HG03457 (cell line): ENCODE results near the gene ZNF569.
A peak's percentile ranks its signal among the peaks of the same experiment; 100 is the strongest.
"Not testable (repeated sequence)": the region's sequence is repeated elsewhere in the genome, so short reads cannot be mapped to it uniquely, and the experiment has no call there.

Experiments
- ATAC-seq: cut with Tn5 transposase; IDR thresholded peaks from one replicate; pipeline ENCODE4 v1.9.1; 2021; ENCODE audit warnings: moderate number of reproducible peaks; ENCODE audit not compliant: unreplicated experiment

ZNF569 gene

GRCh38 chr19:37466798-37467607 lies at the start of gene ZNF569:
Gene ZNF569, minus strand, starts transcription at chr19:37467444. Its CDS starts 22,523 bp downstream, at chr19:37444921.
- ATAC-seq, result peak; percentile 46

GRCh38 chr19:37513397-37513796 lies 46.2 kb upstream of the ZNF569 start:
- ATAC-seq, result no peak

GRCh38 chr19:37511821-37512220 lies 44.6 kb upstream of the ZNF569 start:
- ATAC-seq, result no peak

- no peak for ATAC-seq
Measured at GRCh38 chr19:37511186-37511585, 43.9 kb upstream of the ZNF569 start.

GRCh38 chr19:37507167-37507464 lies 39.9 kb upstream of the ZNF569 start:
- ATAC-seq, result no peak

GRCh38 chr19:37506387-37507166 lies 39.3 kb upstream of the ZNF569 start, which contains the start of gene ZNF793:
Gene ZNF793, plus strand, starts transcription at chr19:37506939. Its CDS starts 16,501 bp downstream, at chr19:37523440.
- ATAC-seq, result no peak

- ATAC-seq, result no peak
Measured at GRCh38 chr19:37505958-37506386, 38.7 kb upstream of the ZNF569 start.

- ATAC-seq, result no peak
Measured at GRCh38 chr19:37492213-37492612, 25.0 kb upstream of the ZNF569 start.

GRCh38 chr19:37484406-37485168 lies 17.3 kb upstream of the ZNF569 start:
- ATAC-seq, result no peak

- no peak for ATAC-seq
Measured at GRCh38 chr19:37472165-37472564, 4.9 kb upstream of the ZNF569 start.

GRCh38 chr19:37470216-37470615 lies 3.0 kb upstream of the ZNF569 start:
- no peak for ATAC-seq

GRCh38 chr19:37468961-37469777 lies 1.9 kb upstream of the ZNF569 start, which contains the start of gene ZNF570:
Gene ZNF570, plus strand, starts transcription at chr19:37469356. Its CDS starts 999 bp downstream, at chr19:37470355.
- ATAC-seq, result peak; percentile 56

- no peak for ATAC-seq
Measured at GRCh38 chr19:37467608-37468090, 405 bp upstream of the ZNF569 start.

- no peak for ATAC-seq
Measured at GRCh38 chr19:37466277-37466797, 907 bp downstream of the ZNF569 start.

- no peak for ATAC-seq
Measured at GRCh38 chr19:37452500-37453245, 14.6 kb downstream of the ZNF569 start.

GRCh38 chr19:37413313-37414084 lies 53.7 kb downstream of the ZNF569 start:
- ATAC-seq, result no peak

- no peak for ATAC-seq
Measured at GRCh38 chr19:37412700-37413099, 54.5 kb downstream of the ZNF569 start.

GRCh38 chr19:37406140-37406846 lies 61.0 kb downstream of the ZNF569 start:
- ATAC-seq, result not testable (repeated sequence)
